Esophagus (tissue), 2 donors: Measurements from ENCODE around the gene SERPINB2. TPM values are rescaled to one million over a fixed set of nuclear protein-coding genes. Genes with fewer than 3 reads are reported as not detected.
A peak's percentile ranks its signal among the peaks of the same experiment; 100 is the strongest.

Source experiments
- H3K27ac ChIP-seq, 2 donors: one replicate each; pipeline ENCODE4 v1.5.1; 2013; ENCODE audit warnings: low read depth in 2 of 2, mild to moderate bottlenecking in 2 of 2, inconsistent platforms in 1 of 2, low read length in 1 of 2, moderate library complexity in 1 of 2
- H3K27me3 ChIP-seq, 2 donors: one replicate each; pipeline ENCODE4 v1.6.1; 2013; ENCODE audit warnings: low read length in 2 of 2, control low read depth in 1 of 2, mild to moderate bottlenecking in 1 of 2; ENCODE audit not compliant: insufficient read depth in 2 of 2, control insufficient read depth in 1 of 2
- H3K36me3 ChIP-seq, 2 donors: one replicate each; pipeline ENCODE4 v1.6.1; 2013; ENCODE audit warnings: low read length in 1 of 2; ENCODE audit not compliant: control insufficient read depth in 2 of 2, insufficient read depth in 2 of 2
- H3K4me1 ChIP-seq, 2 donors: one replicate each; pipeline ENCODE4 v1.6.1; 2013; ENCODE audit warnings: low read length in 1 of 2; ENCODE audit not compliant: control insufficient read depth in 2 of 2, insufficient read depth in 2 of 2
- H3K4me3 ChIP-seq, 2 donors: one replicate each; pipeline ENCODE4 v1.5.1; 2013; ENCODE audit warnings: low read length in 2 of 2, mild to moderate bottlenecking in 2 of 2, low read depth in 1 of 2, moderate library complexity in 1 of 2
- H3K9me3 ChIP-seq, 2 donors: one replicate each; pipeline ENCODE4 v1.6.1; 2013; ENCODE audit warnings: mild to moderate bottlenecking in 2 of 2, low read depth in 1 of 2, low read length in 1 of 2, moderate library complexity in 1 of 2; ENCODE audit not compliant: control insufficient read depth in 2 of 2, insufficient read depth in 1 of 2
- WGBS, 2 donors: extraction: QIAGEN DNeasy Blood & Tissue Kit; methylation state at CpG; one replicate each; pipeline ENCODE4 v1.1.7; 2013; 5-methylcytosine and 5-hydroxymethylcytosine counted together
- polyA plus RNA-seq, 2 donors: library from polyadenylated mRNA; stranded (reverse); fragments of 200-250 nt; gene quantifications; one replicate each; pipeline ENCODE4 v1.2.3, GENCODE V29; 2013
- donor health status: healthy with polysubstance abuse.
- donor health status: Bipolar disorder and iron deficiency.

Gene SERPINB2
- polyA plus RNA-seq, 2 donors: 186 to 241 TPM

DNA sequence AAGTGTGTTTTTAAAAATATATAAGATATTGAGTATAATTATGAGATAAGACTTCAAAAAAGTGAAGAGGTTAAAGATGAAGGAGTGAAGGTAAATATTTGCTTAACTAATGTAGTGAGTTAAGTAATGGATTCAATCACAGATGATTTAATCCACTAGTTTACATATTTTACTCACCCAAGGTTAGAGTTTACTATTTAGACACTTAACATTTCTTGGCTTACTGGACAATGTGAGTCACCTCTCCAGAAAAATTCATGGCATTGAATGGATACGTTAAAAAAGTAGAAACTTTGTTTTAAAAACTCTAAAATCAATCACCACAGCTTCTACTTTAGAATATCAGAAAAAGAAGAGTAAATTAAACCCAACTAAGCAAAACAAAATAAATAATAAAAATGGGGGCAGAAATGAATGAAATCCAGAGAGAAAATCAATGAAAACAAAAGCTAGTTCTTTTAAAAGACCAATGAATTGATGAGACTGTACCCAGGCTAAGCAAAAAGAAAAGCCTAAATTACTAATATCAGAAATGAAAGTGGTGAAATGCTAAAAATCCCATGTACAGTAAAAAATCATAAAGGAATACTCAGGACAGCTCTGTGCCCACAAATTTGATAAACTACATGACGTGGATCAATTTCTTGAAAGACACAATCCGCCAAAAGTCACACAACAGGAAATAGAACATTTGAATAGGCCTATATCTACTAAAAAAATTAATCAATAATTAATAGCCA lies 59.7 kb downstream of the SERPINB2 start:
- WGBS, 2 donors: 82 to 83% methylated on average over 3 of the region's 3 CpGs
- Histone ChIP-seq H3K9me3 (no peaks in the 10 kb centered on the region), H3K27me3 (no peaks in the 10 kb centered on the region), H3K4me3 (no peak overlapping the region), H3K27ac (no peak overlapping the region), H3K36me3 (no peaks in the 10 kb centered on the region), H3K4me1 (peaks cover 4% of the 10 kb centered on the region in 2 donors)

DNA sequence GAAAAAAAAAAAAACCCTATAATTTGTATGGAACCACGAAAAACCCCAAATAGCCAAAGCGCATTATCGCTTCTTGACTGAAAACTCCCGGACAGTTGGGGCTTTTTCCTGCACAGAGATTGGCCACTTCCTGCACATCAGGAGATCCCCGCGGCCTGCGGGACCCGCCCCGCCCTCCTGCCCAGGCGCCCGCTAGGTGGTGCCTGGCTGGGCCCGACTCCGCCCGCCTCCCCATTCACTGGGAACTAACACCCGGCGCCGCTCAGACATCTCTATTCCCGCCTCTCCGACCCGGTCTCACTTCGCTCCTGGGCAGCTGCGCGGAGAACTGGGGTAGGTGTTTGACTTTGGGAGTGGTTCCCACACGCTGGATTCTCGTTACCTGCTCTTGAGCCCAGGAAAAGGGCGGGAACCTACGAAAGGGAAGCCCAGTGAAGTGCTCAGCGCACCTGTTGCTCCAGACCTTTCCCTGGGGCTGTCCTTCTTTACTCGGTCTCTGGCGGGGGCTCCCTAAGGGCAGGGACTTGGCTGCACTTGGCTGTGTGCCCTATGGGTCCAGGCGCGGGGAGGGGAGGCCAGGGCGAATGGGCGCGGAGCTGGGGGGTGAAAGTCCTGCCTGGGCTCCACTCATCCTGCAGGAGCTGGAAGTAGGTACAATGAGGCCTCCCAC lies 61.7 kb downstream of the SERPINB2 start, which contains the start of gene HMSD:
Gene HMSD (plus strand): TSS at position 234 of the 670 bp plus-strand sequence. CDS start 4,155 bp downstream, outside the sequence.
- H3K9me3 ChIP-seq: no peaks in the 10 kb centered on the region
- WGBS, 2 donors: 10 to 16% methylated on average over 34 to 35 of the region's 35 CpGs
- H3K4me1 ChIP-seq: peaks cover 4% of the 10 kb centered on the region in 2 donors
- peak within 1 kb of the TSS; percentile 33 to 36 for H3K27ac ChIP-seq
- no peaks in the 10 kb centered on the region for H3K36me3 ChIP-seq
- no peaks in the 10 kb centered on the region for H3K27me3 ChIP-seq
- peak within 1 kb of the TSS; percentile 33 to 41 for H3K4me3 ChIP-seq

DNA sequence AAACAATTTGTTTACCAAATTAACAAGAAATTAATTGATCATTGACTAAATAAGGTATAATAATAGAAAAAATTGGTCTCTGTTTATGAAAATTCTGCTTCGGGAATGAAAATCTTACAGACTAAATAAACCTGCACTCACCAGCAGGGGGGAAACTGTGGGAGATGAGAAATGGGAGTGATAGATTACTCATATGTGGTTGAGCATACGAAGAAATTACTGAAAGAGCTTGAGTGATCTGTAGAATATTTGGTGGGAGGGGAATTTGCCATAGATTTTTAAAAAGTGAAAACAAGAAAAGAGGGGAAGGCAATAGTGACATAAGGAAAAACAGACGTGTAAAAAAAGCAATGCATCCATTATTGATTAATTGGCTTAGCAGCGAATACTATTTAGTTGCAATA lies 63.8 kb downstream of the SERPINB2 start:
- WGBS, 2 donors: 70 to 71% methylated on average over 4 of the region's 4 CpGs
- H3K36me3 ChIP-seq: no peaks in the 10 kb centered on the region
- no peak overlapping the region for H3K27ac ChIP-seq
- peaks cover 4% of the 10 kb centered on the region in 2 donors for H3K4me1 ChIP-seq
- no peaks in the 10 kb centered on the region for H3K27me3 ChIP-seq
- no peaks in the 10 kb centered on the region for H3K9me3 ChIP-seq
- no peak overlapping the region for H3K4me3 ChIP-seq

Other genes starting within 250 kb of the SERPINB2 start
- 10 to 100 TPM; 19.3 to 68.4 TPM for gene SERPINB4, start 243.4 kb upstream of the SERPINB2 start, polyA plus RNA-seq
- 100 to 1,000 TPM; 167 to 870 TPM for gene SERPINB3, start 225.8 kb upstream of the SERPINB2 start, polyA plus RNA-seq
- 10 to 100 TPM in 1 of 2 donors, 1 to 10 TPM in 1; 6.4 to 11.7 TPM for gene SERPINB11, start 184.7 kb upstream of the SERPINB2 start, polyA plus RNA-seq
- gene SERPINB7, start 112.3 kb upstream of the SERPINB2 start, polyA plus RNA-seq: 1 to 10 TPM in 1 of 2 donors, under 1 TPM in 1; 0.94 to 1.1 TPM
- under 1 TPM; 0.06 to 0.46 TPM for gene SERPINB10, start 20.3 kb downstream of the SERPINB2 start, polyA plus RNA-seq
- under 1 TPM; 0.26 to 0.55 TPM for gene HMSD, start 61.6 kb downstream of the SERPINB2 start, polyA plus RNA-seq
- gene SERPINB8, start 82.4 kb downstream of the SERPINB2 start, polyA plus RNA-seq: 10 to 100 TPM; 20.6 to 27.3 TPM